ENCODE measurements around the gene MRPS25. TPM values are rescaled to one million over a fixed set of nuclear protein-coding genes. Genes with fewer than 3 reads are reported as not detected.

Gene MRPS25
- total and polyA plus RNA-seq, 2 experiments from 2014 or later, result 47.9 to 75.0 TPM

DNA sequence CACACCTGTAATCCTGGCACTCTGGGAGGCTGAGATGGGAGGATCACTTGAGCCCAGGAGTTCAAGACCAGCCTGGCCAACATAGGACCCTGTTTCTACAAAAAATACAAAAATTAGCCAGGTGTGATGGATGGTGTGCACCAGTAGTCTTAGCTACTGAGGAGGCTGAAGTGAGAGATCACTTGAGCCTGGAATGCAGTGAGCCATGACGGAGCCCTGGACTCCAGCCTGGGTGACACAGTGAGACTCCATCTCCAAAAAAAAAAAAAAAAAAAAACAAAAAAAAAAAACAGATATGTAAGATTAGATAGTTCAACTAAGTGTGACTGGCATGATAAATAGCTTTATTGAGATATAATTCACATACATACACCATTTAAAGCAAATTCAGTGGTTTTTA, 24.1 kb upstream of the MRPS25 start:
- peaks cover 17% of the 10 kb centered on the region; the same call in 2 of the 3 replicates for H3K36me3 Mint-ChIP-seq (ENCODE audit: low read depth)
- Histone ChIP-seq H3K4me1 (ENCODE audit: insufficient read depth) (no peaks in the 10 kb centered on the region), H4K20me1 (replicated peaks; ENCODE audit: insufficient read depth) (no peaks in the 10 kb centered on the region; the same call in 1 of the 2 replicates), H3K27ac (ENCODE audit: low read depth) (no peak overlapping the region), H3K4me2 (no peak overlapping the region), H3K36me3 (ENCODE audit: insufficient read depth) (peaks cover 3% of the 10 kb centered on the region; the same call in 1 of the 2 replicates), H3K4me3 (no peak overlapping the region), H3F3A (replicated peaks; ENCODE audit: low read depth) (no peaks in the 10 kb centered on the region), H2AFZ (no peak overlapping the region), H3K27me3 (ENCODE audit: insufficient read depth) (no peaks in the 10 kb centered on the region), H3K79me2 (replicated peaks; ENCODE audit: insufficient read depth) (no peaks in the 10 kb centered on the region), H3K9me2 (ENCODE audit: insufficient read depth) (no peaks in the 10 kb centered on the region)
- H3K4me1 Mint-ChIP-seq, result no peaks in the 10 kb centered on the region
- DNase-seq (ENCODE audit: low spot score), result no peak
- no peaks in the 10 kb centered on the region for H3K27me3 Mint-ChIP-seq (ENCODE audit: insufficient read depth, low read depth, poor library complexity)
- TF ChIP-seq, protein P1, sequence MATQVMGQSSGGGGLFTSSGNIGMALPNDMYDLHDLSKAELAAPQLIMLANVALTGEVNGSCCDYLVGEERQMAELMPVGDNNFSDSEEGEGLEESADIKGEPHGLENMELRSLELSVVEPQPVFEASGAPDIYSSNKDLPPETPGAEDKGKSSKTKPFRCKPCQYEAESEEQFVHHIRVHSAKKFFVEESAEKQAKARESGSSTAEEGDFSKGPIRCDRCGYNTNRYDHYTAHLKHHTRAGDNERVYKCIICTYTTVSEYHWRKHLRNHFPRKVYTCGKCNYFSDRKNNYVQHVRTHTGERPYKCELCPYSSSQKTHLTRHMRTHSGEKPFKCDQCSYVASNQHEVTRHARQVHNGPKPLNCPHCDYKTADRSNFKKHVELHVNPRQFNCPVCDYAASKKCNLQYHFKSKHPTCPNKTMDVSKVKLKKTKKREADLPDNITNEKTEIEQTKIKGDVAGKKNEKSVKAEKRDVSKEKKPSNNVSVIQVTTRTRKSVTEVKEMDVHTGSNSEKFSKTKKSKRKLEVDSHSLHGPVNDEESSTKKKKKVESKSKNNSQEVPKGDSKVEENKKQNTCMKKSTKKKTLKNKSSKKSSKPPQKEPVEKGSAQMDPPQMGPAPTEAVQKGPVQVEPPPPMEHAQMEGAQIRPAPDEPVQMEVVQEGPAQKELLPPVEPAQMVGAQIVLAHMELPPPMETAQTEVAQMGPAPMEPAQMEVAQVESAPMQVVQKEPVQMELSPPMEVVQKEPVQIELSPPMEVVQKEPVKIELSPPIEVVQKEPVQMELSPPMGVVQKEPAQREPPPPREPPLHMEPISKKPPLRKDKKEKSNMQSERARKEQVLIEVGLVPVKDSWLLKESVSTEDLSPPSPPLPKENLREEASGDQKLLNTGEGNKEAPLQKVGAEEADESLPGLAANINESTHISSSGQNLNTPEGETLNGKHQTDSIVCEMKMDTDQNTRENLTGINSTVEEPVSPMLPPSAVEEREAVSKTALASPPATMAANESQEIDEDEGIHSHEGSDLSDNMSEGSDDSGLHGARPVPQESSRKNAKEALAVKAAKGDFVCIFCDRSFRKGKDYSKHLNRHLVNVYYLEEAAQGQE (IDR thresholded peaks at IDR 0.05; ENCODE audit: unreplicated experiment), result no peak
- TF ChIP-seq EZH2phosphoT487 (IDR thresholded peaks at IDR 0.05; ENCODE audit: unreplicated experiment) (no peak), ZNF331 (CRISPR knock-in tag; IDR thresholded peaks at IDR 0.05; ENCODE audit: low read depth) (no peak), NANOG (IDR thresholded peaks at IDR 0.05; ENCODE audit: borderline replicate concordance) (no peak), ZNF114 (CRISPR knock-in tag; IDR thresholded peaks at IDR 0.05) (no peak), STAT1 (IDR thresholded peaks at IDR 0.05; ENCODE audit: unreplicated experiment) (no peak), JUNB (IDR thresholded peaks at IDR 0.05; ENCODE audit: unreplicated experiment) (no peak), EZH2 (IDR thresholded peaks at IDR 0.05; ENCODE audit: low read depth, unreplicated experiment) (no peak), POLR2AphosphoS5 (IDR thresholded peaks at IDR 0.05; ENCODE audit: low read depth) (no peak), CREB1 (CRISPR knock-in tag; IDR thresholded peaks at IDR 0.05; ENCODE audit: low read depth) (no peak)
- TF ChIP-seq, protein P2, sequence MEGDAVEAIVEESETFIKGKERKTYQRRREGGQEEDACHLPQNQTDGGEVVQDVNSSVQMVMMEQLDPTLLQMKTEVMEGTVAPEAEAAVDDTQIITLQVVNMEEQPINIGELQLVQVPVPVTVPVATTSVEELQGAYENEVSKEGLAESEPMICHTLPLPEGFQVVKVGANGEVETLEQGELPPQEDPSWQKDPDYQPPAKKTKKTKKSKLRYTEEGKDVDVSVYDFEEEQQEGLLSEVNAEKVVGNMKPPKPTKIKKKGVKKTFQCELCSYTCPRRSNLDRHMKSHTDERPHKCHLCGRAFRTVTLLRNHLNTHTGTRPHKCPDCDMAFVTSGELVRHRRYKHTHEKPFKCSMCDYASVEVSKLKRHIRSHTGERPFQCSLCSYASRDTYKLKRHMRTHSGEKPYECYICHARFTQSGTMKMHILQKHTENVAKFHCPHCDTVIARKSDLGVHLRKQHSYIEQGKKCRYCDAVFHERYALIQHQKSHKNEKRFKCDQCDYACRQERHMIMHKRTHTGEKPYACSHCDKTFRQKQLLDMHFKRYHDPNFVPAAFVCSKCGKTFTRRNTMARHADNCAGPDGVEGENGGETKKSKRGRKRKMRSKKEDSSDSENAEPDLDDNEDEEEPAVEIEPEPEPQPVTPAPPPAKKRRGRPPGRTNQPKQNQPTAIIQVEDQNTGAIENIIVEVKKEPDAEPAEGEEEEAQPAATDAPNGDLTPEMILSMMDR (conservative IDR thresholded peaks at IDR 0.05; ENCODE audit: low read depth in 2 of 2), result no peak
- TF ChIP-seq, protein P3, sequence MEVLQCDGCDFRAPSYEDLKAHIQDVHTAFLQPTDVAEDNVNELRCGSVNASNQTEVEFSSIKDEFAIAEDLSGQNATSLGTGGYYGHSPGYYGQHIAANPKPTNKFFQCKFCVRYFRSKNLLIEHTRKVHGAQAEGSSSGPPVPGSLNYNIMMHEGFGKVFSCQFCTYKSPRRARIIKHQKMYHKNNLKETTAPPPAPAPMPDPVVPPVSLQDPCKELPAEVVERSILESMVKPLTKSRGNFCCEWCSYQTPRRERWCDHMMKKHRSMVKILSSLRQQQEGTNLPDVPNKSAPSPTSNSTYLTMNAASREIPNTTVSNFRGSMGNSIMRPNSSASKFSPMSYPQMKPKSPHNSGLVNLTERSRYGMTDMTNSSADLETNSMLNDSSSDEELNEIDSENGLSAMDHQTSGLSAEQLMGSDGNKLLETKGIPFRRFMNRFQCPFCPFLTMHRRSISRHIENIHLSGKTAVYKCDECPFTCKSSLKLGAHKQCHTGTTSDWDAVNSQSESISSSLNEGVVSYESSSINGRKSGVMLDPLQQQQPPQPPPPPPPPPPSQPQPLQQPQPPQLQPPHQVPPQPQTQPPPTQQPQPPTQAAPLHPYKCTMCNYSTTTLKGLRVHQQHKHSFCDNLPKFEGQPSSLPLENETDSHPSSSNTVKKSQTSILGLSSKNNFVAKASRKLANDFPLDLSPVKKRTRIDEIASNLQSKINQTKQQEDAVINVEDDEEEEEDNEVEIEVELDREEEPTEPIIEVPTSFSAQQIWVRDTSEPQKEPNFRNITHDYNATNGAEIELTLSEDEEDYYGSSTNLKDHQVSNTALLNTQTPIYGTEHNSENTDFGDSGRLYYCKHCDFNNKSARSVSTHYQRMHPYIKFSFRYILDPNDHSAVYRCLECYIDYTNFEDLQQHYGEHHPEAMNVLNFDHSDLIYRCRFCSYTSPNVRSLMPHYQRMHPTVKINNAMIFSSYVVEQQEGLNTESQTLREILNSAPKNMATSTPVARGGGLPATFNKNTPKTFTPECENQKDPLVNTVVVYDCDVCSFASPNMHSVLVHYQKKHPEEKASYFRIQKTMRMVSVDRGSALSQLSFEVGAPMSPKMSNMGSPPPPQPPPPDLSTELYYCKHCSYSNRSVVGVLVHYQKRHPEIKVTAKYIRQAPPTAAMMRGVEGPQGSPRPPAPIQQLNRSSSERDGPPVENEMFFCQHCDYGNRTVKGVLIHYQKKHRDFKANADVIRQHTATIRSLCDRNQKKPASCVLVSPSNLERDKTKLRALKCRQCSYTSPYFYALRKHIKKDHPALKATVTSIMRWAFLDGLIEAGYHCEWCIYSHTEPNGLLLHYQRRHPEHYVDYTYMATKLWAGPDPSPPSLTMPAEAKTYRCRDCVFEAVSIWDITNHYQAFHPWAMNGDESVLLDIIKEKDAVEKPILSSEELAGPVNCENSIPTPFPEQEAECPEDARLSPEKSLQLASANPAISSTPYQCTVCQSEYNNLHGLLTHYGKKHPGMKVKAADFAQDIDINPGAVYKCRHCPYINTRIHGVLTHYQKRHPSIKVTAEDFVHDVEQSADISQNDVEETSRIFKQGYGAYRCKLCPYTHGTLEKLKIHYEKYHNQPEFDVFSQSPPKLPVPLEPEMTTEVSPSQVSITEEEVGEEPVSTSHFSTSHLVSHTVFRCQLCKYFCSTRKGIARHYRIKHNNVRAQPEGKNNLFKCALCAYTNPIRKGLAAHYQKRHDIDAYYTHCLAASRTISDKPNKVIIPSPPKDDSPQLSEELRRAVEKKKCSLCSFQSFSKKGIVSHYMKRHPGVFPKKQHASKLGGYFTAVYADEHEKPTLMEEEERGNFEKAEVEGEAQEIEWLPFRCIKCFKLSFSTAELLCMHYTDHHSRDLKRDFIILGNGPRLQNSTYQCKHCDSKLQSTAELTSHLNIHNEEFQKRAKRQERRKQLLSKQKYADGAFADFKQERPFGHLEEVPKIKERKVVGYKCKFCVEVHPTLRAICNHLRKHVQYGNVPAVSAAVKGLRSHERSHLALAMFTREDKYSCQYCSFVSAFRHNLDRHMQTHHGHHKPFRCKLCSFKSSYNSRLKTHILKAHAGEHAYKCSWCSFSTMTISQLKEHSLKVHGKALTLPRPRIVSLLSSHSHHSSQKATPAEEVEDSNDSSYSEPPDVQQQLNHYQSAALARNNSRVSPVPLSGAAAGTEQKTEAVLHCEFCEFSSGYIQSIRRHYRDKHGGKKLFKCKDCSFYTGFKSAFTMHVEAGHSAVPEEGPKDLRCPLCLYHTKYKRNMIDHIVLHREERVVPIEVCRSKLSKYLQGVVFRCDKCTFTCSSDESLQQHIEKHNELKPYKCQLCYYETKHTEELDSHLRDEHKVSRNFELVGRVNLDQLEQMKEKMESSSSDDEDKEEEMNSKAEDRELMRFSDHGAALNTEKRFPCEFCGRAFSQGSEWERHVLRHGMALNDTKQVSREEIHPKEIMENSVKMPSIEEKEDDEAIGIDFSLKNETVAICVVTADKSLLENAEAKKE (CRISPR knock-in tag; IDR thresholded peaks at IDR 0.05), result no peak
- TF ChIP-seq, protein P4, sequence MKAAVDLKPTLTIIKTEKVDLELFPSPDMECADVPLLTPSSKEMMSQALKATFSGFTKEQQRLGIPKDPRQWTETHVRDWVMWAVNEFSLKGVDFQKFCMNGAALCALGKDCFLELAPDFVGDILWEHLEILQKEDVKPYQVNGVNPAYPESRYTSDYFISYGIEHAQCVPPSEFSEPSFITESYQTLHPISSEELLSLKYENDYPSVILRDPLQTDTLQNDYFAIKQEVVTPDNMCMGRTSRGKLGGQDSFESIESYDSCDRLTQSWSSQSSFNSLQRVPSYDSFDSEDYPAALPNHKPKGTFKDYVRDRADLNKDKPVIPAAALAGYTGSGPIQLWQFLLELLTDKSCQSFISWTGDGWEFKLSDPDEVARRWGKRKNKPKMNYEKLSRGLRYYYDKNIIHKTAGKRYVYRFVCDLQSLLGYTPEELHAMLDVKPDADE (IDR thresholded peaks at IDR 0.05), result no peak
- no peaks in the 10 kb centered on the region for H3K9me3 Mint-ChIP-seq
- ATAC-seq, result no peak
- no peak overlapping the region for H3K4me3 Mint-ChIP-seq
- H3K27ac Mint-ChIP-seq, result no peak overlapping the region

Measured in GM23338 (cell line).